ENCODE measurements around the gene CLCN1.

GRCh38 chr7:143280566-143280965 is 35.3 kb upstream of the CLCN1 start:
- no peak for TF ChIP-seq CTCF (conservative IDR thresholded peaks at IDR 0.05 in 1 of 2, IDR thresholded peaks at IDR 0.05 in 1 of 2; ENCODE audit: extremely low read depth in 1 of 2, insufficient read depth in 1 of 2, low read depth in 1 of 2, low read length in 2 of 2)
- TF ChIP-seq EZH2 (IDR thresholded peaks at IDR 0.05; ENCODE audit: borderline replicate concordance, low read length): no peak

All from mammary epithelial cell (primary cell).